GM18505 (cell line): Measurements from ENCODE around the gene MLST8.

Source experiments
- ATAC-seq: cut with Tn5 transposase; IDR thresholded peaks from one replicate; pipeline ENCODE4 v1.9.1; 2021; ENCODE audit not compliant: unreplicated experiment
- POLR2A ChIP-seq: IDR thresholded peaks from 4 replicates; pipeline ENCODE4 v1.6.1; 2011; ENCODE audit warnings: borderline replicate concordance; ENCODE audit not compliant: insufficient read depth, insufficient read length; ENCODE audit errors: extremely low read depth

The MLST8 gene

DNA sequence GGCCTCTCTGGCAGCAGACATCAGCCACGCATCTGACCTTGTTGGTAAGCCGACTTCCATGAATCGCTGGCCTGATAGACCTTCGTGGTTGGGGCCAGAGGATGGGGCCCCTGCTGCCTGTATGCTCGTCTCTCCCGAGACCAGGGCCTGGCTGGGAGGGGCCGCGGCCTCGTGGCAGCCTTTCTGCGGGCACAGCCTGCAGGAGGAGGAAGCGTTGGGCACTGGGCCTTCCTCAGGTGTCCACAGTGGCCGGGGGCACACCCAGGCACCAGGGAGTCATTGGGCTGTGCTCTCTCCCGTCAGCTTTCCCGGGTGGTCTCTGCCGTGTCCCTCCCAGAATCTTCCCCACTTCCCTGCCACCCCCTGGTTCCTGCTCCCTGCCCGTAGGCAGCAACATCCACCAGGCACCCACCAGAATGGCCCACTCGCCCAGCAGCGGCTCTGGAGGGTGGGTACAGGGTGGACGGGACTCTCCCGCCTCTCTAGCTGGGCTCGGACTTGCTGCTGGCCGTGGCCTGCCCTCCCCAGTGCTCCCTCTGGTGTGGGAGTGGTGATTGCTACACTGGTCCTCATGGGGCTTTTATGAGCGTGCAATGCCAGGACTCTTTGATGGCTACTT, 24.5 kb downstream of the MLST8 start:
- TF ChIP-seq POLR2A, result no peak
- no peak for ATAC-seq

DNA sequence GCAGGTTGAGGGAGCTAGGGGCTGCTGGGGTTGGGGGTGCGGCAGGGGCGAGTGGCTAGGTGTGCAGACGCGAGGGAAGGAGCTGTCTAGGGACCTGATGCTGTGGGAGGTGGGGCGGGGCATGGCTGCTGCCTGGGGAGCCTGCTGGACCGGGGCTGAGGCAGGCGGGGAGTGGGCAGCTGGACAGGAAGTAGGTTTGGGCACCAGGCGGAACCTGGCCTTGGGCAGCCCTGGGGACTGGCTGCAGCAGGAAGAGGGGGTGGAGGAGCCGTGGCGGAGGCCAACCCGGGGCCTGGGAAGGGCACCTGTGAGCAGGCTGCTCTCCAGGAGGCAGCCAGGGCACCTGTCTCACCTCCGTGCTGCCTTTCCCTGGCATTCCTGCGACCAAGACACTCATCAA, 25.1 kb downstream of the MLST8 start:
- no peak for TF ChIP-seq POLR2A
- ATAC-seq, result no peak

DNA sequence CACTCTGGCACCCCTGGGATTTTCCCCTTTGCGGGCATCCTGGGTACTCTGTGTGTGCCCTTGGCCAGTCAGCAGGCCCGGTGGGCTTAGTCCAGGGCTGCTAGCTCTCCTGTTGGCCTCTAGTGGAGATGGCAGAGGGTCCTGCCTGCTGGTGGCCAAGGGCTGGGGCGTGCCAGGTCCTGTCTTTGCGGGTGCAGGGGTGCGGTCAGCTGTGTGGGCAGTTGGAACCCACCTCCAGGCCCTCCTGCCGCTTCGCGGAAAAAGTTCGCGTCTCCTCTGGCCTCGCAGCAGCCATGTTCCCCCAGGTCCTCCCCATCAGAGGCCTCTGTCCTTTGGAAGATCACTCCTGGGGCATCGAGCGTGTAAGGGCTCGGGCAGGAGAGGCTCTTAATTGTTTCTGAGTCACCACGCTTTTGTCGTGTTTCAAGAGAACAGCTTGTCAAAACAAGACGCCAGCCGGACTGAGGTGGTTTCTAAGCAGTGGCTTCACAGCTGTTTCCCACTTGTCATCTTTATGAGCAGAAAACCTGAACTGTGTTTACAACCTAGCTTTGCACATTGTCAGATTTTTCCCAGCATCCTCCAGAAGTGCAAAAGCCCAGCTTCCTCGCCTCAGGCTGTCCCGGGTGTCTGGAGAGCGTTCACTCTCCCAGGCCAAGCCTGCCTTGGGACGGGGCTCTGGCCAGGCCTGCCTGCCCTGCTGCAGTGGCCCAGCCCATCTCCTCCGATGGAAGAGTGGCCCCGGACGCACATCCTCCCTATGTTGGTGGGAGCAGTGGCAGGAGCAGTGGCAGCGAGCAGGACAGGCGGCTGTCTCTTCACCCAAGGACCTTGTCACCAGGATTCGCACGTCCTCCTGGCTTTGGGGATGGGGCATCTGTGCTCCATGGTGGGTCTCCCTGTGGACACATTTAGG, 26.0 kb downstream of the MLST8 start:
- ATAC-seq, result no peak
- no peak for TF ChIP-seq POLR2A

DNA sequence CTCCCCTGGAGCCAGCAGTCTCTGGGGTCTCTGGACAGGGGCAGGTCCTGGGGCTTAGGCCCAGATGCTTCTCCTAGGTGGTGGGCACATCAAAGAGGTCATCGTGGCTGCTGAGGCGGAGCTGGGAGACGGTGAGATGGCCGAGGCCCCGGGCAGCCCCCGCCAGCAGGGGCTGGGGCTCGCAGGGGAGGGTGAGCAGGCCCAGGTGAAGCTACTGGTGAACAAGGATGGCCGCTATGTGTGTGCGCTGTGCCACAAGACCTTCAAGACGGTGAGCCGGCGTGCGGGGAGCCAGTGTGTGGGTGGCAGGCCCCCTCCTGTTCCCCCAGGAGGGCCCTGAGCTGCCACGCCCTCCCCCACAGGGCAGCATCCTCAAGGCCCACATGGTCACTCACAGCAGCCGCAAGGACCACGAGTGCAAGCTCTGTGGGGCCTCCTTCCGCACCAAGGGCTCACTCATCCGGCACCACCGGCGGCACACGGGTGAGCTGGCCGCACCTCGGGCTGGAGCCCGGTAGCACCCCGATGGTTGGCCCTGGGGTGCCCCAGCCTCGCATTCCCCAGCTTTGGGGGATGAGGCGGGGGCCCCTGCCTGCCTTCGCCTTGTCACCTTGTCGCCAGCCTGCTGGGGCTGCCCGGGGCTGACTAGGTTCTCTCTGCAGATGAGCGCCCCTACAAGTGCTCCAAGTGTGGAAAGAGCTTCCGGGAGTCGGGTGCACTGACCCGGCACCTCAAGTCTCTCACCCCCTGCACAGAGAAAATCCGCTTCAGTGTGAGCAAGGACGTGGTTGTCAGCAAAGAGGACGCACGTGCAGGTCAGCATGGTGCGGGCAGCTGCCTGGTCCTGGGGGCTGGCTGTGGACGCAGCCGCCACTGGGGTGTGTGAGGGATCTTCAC, 27.1 kb downstream of the MLST8 start:
- ATAC-seq, result no peak
- no peak for TF ChIP-seq POLR2A

DNA sequence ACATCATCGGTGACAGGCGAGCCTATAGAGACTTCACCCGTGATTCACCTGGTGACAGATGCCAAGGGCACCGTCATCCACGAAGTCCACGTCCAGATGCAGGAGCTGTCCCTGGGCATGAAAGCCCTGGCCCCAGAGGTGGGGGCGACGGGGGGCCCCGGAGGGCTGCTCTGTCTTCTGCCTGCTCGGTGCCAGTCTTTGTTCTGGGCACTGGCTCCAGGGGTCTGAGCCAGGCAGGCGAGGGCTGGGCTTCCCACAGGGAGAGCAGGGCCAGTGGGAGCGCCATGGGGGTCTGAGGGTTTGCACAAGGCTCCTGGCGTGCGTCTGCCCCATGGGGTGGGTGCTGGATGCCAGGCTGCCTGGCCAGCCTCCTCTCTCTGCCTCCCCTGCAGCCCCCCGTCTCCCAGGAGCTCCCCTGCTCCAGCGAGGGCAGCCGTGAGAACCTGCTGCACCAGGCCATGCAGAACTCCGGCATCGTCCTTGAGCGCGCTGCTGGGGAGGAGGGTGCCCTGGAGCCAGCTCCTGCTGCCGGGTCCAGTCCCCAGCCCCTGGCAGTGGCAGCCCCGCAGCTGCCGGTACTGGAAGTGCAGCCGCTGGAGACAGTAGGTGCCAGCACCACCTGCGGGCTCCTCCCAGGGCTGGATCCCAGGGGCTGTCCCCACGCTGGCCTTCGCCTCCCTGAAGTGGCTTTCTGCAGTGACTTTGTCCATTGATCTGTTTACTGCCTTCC, 28.0 kb downstream of the MLST8 start:
- no peak for ATAC-seq
- TF ChIP-seq POLR2A, result no peak

DNA sequence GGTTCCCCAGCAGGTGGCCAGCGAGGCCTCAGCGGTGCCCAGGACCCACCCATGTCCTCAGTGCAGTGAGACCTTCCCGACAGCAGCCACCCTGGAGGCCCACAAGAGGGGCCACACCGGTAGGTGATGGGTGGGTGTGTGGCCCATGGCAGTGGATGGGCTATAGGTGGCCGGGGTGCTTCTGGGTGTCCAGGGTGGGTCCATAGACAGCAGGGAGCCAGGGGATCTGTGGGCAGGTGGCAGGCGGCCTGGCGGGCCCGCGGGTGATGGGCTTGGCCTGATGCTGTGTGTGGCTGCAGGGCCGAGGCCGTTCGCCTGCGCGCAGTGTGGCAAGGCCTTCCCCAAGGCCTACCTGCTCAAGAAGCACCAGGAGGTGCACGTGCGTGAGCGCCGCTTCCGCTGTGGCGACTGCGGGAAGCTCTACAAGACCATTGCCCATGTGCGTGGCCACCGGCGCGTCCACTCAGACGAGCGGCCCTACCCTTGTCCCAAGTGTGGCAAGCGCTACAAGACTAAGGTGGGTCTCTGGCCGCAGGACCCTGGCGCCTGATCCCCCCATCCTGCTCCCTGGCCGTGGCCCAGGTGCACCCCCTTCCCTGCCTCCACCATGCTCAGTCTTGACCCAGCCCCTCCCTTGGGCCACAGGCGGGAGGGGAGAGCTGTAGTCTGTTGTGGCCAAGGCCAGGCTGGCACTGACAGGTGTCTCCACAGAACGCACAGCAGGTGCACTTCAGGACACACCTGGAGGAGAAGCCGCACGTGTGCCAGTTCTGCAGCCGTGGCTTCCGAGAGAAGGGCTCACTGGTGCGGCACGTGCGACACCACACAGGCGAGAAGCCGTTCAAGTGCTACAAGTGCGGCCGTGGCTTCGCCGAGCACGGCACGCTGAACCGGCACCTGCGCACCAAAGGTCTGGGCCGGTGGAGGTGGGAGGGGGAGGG, 28.9 kb downstream of the MLST8 start:
- ATAC-seq, result no peak
- TF ChIP-seq POLR2A, result no peak

DNA sequence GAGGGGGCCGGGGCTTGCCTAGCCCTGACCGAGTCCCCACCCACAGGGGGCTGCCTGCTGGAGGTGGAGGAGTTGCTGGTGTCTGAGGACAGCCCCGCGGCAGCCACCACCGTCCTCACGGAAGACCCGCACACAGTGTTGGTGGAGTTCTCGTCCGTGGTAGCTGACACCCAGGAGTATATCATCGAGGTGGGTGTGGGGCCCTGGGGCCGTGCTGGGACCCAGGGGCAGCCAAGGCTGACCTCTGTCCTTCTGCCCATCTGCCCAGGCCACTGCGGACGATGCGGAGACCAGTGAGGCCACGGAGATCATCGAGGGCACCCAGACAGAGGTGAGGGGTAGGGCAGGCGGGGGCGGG, 29.5 kb downstream of the MLST8 start:
- no peak for ATAC-seq
- TF ChIP-seq POLR2A, result no peak

DNA sequence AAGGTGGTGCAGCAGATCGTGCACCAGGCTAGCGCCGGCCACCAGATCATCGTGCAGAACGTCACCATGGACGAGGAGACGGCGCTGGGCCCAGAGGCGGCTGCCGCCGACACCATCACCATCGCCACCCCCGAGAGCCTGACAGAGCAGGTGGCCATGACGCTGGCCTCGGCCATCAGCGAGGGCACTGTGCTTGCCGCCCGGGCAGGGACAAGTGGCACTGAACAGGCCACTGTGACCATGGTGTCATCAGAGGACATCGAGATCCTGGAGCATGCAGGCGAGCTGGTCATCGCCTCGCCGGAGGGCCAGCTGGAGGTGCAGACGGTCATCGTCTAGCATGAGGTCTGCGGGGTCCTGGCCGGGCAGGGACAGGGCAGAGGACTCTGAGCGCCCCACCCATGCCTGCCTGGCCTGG, 30.0 kb downstream of the MLST8 start:
- no peak for TF ChIP-seq POLR2A
- no peak for ATAC-seq

DNA sequence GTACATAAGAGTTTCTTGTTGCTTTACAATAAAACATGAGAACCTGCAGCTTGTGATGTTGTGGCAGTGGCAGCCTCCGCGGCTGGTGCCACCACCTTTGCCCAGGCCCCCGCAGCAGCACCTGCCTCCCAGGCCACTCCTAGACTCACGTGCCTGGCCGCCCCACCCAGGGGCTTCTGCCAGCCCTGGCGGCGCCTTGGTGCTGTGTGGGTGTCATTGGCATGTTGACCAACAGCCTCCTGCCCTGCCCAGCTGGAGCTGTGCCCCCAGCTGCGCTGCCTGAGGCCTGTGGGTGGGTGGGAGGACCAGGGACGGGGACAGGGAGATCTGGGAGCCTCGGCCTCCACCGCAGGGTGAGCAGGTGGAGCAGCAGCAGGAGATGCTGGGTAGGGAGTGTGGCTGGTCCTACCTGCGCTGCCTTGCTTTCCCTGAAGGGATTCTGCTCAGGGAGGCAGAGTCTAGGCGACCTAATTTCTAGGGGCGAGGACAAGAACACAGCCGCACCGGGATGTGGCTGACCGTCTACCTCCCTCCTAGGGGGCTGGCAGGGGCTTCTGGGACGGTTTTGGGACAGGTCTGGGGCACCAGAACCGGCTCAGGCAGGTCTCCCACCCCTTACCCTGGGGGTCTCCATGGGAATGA, 30.6 kb downstream of the MLST8 start:
- no peak for TF ChIP-seq POLR2A
- no peak for ATAC-seq

DNA sequence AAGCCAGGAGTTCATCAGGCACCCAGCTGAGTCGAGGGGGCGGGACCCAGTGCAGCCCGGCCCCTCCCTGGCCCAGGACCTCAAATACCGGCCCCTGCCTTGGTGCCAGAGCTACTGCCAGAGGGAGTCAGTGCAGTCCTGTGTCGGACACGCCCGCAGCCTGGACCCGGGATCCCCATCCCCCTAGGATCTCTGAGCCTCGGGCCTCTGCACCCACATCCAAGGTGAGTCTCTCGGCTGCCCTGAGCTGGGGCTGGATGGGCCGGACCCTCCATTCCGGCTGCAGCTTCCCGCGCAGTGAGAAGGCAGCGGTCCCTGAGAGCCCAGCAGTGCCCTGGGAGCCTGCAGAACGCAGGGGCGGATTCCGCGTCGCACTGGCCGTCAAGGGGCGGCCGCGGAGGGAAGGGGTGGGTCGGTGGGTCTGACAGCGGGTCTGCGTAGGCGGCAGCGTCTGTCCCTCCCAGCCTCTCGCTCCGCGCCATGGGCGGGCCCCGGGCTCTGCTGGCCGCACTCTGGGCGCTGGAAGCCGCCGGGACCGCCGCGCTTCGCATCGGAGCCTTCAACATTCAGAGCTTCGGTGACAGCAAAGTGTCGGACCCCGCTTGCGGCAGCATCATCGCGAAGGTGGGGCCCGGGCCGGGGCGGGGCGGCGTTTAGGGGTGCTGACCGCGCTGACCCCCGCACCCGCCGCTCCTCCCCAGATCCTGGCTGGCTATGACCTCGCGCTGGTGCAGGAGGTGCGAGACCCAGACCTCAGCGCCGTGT, 31.3 kb downstream of the MLST8 start, which contains the start of gene DNASE1L2:
Gene DNASE1L2, plus strand, starts transcription at position 108 of the 765 bp plus-strand sequence. Its CDS starts 373 bp downstream, at position 481.
- TF ChIP-seq POLR2A, result no peak
- no peak for ATAC-seq

DNA sequence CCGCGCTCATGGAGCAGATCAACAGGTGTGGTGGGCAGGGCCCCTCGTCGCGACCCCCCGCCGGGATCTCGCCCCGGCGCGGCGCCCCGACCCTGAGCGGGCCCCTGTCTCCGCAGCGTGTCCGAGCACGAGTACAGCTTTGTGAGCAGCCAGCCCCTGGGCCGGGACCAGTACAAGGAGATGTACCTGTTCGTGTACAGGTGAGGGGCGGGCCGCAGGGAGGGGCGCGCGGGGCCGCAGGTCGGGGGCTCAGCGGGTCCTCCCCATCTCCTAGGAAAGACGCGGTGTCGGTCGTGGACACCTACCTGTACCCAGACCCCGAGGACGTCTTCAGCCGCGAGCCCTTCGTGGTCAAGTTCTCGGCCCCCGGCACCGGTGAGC, 31.8 kb downstream of the MLST8 start:
- ATAC-seq, result no peak
- TF ChIP-seq POLR2A, result no peak

DNA sequence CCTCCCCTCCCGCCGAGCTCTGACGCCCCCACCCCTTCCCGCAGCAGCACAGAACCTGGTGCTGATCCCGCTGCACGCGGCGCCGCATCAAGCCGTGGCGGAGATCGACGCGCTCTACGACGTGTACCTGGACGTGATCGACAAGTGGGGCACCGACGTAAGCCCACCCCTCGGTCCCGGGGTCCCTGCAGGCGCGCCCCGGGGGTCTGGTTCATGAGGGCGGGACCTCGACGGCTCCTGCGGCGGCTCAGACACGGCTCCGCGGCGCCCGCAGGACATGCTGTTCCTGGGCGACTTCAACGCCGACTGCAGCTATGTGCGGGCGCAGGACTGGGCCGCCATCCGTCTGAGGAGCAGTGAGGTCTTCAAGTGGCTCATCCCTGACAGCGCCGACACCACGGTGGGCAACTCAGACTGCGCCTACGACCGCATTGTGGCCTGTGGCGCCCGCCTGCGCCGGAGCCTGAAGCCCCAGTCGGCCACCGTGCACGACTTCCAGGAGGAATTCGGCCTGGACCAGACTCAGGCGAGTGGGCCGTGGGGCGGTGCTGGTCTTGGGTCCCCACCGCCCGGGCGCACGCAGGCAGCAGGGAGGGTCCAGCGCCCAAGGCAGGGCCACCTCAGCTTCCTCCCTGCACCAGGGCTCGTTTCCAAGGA, 32.4 kb downstream of the MLST8 start:
- no peak for TF ChIP-seq POLR2A
- ATAC-seq, result no peak
